ENCODE data around the gene CLHC1. TPM values are rescaled to one million over a fixed set of nuclear protein-coding genes. Genes with fewer than 3 reads are reported as not detected.

Gene CLHC1
- total RNA-seq, 1 experiment from 2014 or later, result 32.8 TPM

- H3K4me1 Mint-ChIP-seq (ENCODE audit: insufficient read depth, unreplicated experiment), result peaks cover 24% of the 10 kb centered on the region
Measured at GRCh38 chr2:55164534-55165480, 67.3 kb downstream of the CLHC1 start.

GRCh38 chr2:55163941-55164390 lies 68.1 kb downstream of the CLHC1 start:
- ChIA-PET POLR2A (interaction anchor here (0.6 to 9.0 kb wide), 6 partner anchors 10 to 352 kb away, joined by 3 to 104 read pairs (median 4); partner anchors contain the start of gene RTN4), CTCF (interaction anchor here (1.0 to 11.6 kb wide), 5 partner anchors 12 to 264 kb away, joined by 3 to 169 read pairs (median 7); no protein-coding TSS in a partner anchor)
- H3K27me3 Mint-ChIP-seq (ENCODE audit: insufficient read depth, unreplicated experiment), result no peaks in the 10 kb centered on the region
- peak; percentile 37 for DNase-seq (ENCODE audit: unreplicated experiment)
- no peak overlapping the region for H3K27ac Mint-ChIP-seq (ENCODE audit: low read depth, unreplicated experiment)
- H3K4me3 Mint-ChIP-seq (ENCODE audit: unreplicated experiment), result no peak overlapping the region
- intact Hi-C loops (cut with micrococcal nuclease), result no loop called here
- BruUV-seq (replicated peaks), result no TSS peak
- no peak for TF ChIP-seq CTCF (IDR thresholded peaks at IDR 0.05; ENCODE audit: unreplicated experiment)
- H3K4me1 Mint-ChIP-seq (ENCODE audit: insufficient read depth, unreplicated experiment), result peaks cover 24% of the 10 kb centered on the region
- no peaks in the 10 kb centered on the region for H3K36me3 Mint-ChIP-seq (ENCODE audit: insufficient read depth, unreplicated experiment)
- H3K9me3 Mint-ChIP-seq (ENCODE audit: unreplicated experiment), result no peaks in the 10 kb centered on the region

More at GRCh38 chr2:55164534-55165480, 67.3 kb downstream of the CLHC1 start:
- H3K9me3 Mint-ChIP-seq (ENCODE audit: unreplicated experiment), result no peaks in the 10 kb centered on the region
- no peak for DNase-seq (ENCODE audit: unreplicated experiment)
- no TSS peak for BruUV-seq (replicated peaks)
- no peak overlapping the region for H3K27ac Mint-ChIP-seq (ENCODE audit: low read depth, unreplicated experiment)
- H3K4me3 Mint-ChIP-seq (ENCODE audit: unreplicated experiment), result no peak overlapping the region
- no peaks in the 10 kb centered on the region for H3K27me3 Mint-ChIP-seq (ENCODE audit: insufficient read depth, unreplicated experiment)
- no peak for TF ChIP-seq CTCF (IDR thresholded peaks at IDR 0.05; ENCODE audit: unreplicated experiment)
- POLR2A ChIA-PET, result interaction anchor here (1.1 to 9.0 kb wide), 5 partner anchors 10 to 114 kb away, joined by 3 to 104 read pairs (median 6); partner anchors contain the start of gene RTN4
- peaks cover 5% of the 10 kb centered on the region for H3K36me3 Mint-ChIP-seq (ENCODE audit: insufficient read depth, unreplicated experiment)
- intact Hi-C loops (cut with micrococcal nuclease), result loop anchor here (5.0 kb wide), 2 partner anchors 93 to 328 kb away; no protein-coding TSS in a partner anchor
- CTCF ChIA-PET, result interaction anchor here (0.6 to 11.6 kb wide), 9 partner anchors 9 to 640 kb away, joined by 3 to 169 read pairs (median 4); no protein-coding TSS in a partner anchor

- ChIA-PET CTCF (interaction anchor here (0.8 to 11.6 kb wide), 4 partner anchors 38 to 264 kb away, joined by 4 to 169 read pairs (median 12); no protein-coding TSS in a partner anchor), POLR2A (interaction anchor here (0.6 to 9.0 kb wide), 7 partner anchors 9 to 351 kb away, joined by 3 to 104 read pairs (median 3); partner anchors contain the start of gene RTN4)
- no peak for TF ChIP-seq CTCF (IDR thresholded peaks at IDR 0.05; ENCODE audit: unreplicated experiment)
- Mint-ChIP-seq H3K27ac (ENCODE audit: low read depth, unreplicated experiment) (no peak overlapping the region), H3K9me3 (ENCODE audit: unreplicated experiment) (no peaks in the 10 kb centered on the region), H3K36me3 (ENCODE audit: insufficient read depth, unreplicated experiment) (no peaks in the 10 kb centered on the region), H3K27me3 (ENCODE audit: insufficient read depth, unreplicated experiment) (no peaks in the 10 kb centered on the region), H3K4me1 (ENCODE audit: insufficient read depth, unreplicated experiment) (peaks cover 19% of the 10 kb centered on the region), H3K4me3 (ENCODE audit: unreplicated experiment) (no peak overlapping the region)
- no peak for DNase-seq (ENCODE audit: unreplicated experiment)
- intact Hi-C loops (cut with micrococcal nuclease), result no loop called here
- BruUV-seq (replicated peaks), result no TSS peak
Measured at GRCh38 chr2:55163274-55163721, 68.8 kb downstream of the CLHC1 start.

Measured in MCF 10A (cell line).